ENCODE measurements around the gene ETV6.

ETV6 gene

GRCh38 chr12:11773889-11774677 lies 124.6 kb downstream of the ETV6 start:
- no peak for DNase-seq (ENCODE audit: low read depth in 2 of 3, low spot score in 2 of 3)

DNA sequence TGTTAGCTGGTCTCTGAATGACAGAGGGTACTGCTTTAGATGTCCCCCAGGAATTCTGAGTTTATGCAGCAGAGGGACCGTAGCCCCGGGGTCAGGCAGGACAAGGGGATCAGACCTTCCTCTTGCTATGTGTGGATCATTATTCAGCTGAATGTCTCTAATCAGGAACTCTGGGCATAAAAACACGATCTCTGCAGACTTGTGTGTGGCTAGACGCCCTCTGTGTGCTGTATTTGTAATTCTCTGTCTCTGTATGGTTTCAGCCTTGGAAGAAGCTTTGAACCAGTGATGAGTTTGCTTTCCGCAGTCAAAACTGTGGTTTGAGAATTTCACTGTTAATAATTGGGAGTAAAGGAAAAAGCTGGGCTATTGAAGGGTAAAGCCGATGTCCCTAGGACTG lies 125.3 kb downstream of the ETV6 start:
- DNase-seq (ENCODE audit: low read depth in 2 of 3, low spot score in 2 of 3), result no peak

DNA sequence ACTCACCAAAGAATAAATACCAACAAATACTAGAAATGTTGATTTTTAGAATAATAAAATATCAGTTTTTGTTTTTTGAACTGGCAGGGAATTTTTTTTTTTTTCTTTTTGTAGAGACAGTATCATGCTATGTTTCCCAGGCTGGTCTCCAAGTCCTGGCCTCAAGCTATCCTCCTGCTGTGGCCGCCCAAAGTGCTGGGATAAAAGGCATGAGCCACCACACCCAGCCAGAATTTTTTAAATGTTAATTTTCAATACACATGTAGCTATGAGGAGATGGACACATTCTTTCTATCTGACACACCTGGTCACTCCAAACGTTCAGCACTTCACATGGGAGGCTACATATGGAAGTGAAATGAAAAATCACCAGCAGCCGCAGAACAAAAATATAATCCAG lies 126.8 kb downstream of the ETV6 start:
- no peak for DNase-seq (ENCODE audit: low read depth in 2 of 3, low spot score in 2 of 3)

DNA sequence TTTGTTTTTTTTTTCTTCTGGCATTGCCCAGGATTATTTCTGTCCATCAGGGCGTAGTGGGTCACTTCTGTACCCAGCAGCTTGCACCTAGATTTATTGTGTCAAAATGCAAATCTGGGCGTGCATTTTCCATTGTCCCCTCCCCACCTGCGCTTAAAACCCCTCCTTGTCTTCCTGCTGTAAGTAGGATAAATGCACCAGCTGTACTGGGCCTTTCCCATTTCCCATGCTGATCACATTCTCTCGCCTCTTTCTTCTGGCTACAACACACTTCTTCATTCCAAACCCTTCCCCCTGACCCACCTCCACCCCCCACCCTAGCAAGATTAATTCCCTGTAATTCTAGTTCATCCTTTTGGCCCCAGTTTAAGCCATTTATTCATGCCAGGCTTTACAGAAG lies 128.0 kb downstream of the ETV6 start:
- DNase-seq (ENCODE audit: low read depth in 2 of 3, low spot score in 2 of 3), result no peak

DNA sequence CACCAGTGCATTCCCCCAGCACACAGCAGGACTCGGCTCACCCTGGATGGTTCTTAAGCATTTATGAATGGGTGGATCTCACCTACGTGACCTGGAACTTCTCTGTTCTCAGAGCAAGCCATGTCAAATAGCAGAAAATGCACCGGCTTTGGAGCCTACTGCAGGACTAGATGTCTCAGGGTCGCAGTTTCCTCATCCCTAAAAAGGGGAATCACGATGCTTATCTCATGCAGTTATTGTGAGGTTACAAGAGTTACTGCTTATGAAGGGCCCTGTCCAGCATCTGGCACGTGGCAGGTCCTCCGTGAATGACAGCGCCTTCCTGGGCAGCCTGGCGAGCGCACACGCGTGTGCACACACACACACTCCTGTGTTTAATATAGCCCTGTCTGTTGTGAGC lies 128.5 kb downstream of the ETV6 start:
- DNase-seq (ENCODE audit: low read depth in 2 of 3, low spot score in 2 of 3), result no peak

DNA sequence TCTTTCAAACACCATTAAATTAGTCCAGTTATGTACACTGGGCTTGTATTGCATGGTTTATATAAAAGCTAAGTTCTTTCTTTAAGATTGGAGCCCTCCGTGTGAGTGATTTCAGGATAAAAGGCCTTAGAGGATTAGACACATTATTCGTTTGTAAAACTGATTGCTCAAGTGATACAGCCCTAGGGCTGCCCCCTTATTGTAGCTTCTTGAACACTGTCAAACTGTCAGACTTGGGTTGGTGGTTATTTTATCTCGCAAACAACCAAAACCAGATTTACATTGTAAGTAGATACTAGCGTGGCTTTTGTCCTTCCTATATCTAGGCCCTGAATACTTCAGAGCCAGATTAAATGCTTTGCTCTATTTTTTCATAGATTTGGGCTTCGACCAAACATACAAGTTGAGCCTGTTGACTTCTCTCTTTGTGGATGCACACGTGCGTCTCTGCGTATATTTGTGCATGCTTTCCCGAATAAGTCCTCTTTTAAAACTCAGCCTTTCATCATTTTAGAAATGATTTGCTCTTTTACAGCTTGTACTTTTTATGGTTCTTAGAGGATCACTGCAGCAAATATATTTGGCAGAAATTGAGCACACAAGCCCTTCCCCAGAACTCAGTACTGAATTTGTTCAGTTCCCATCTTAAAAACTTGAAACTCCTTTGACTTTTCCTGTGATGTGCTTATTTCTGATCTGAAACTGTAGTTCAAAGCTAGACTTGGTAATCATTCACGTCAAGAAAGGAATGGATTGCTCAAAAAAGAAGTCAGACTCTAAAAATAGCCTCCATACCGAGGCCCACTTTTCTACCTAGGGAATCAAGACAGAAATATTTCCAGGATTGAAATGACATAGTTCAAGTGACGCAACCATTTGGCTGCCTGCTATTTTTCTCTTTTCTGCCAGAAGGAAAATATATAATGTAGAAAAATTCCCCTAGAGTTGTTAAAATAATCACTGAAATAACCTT lies 129.5 kb downstream of the ETV6 start:
- no peak for DNase-seq (ENCODE audit: low read depth in 2 of 3, low spot score in 2 of 3)

GRCh38 chr12:11780521-11781101 lies 131.1 kb downstream of the ETV6 start:
- no peak for DNase-seq (ENCODE audit: low read depth in 2 of 3, low spot score in 2 of 3)

GRCh38 chr12:11782914-11783420 lies 133.5 kb downstream of the ETV6 start:
- no peak for DNase-seq (ENCODE audit: low read depth in 2 of 3, low spot score in 2 of 3)

DNA sequence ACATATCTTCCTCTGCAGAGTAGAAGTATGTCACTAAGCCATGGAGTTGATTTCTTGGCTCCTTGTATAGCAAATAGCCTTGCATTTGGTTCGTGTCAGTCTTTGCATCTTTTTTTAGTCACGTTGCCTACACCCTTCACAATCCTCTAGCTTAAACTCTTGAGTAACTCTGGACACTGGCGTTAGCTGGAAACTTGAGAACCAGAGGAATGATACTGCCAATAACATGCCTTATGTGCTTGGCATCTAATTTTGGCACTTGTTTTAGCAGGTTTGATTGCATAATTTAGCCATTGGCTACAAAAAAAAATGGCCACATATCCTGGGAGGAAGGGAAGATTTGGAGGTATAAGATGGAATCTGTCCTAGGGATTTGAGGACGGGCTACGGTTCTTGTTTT lies 136.2 kb downstream of the ETV6 start:
- DNase-seq (ENCODE audit: low read depth in 2 of 3, low spot score in 2 of 3), result no peak

GRCh38 chr12:11786638-11787365 lies 137.3 kb downstream of the ETV6 start:
- DNase-seq (ENCODE audit: low read depth in 2 of 3, low spot score in 2 of 3), result no peak

DNA sequence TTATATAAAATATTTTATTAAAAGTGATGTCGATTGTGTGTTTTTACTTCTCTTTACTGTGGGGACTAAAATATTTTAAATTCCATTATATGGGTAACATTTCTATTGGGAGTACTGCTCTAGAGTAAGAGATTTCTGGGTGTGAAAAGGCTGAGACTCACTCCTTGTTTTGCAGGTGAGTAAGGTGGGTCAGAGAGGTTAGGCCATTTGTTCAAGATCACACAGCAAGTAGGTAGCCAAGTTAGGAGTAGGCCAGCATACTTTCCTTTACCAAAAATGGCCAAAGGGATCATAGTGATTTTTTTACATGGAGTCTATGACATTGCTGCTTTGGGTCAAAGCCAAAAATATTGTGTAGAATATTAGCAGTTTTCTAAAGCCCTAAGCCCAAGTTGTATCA lies 138.0 kb downstream of the ETV6 start:
- DNase-seq (ENCODE audit: low read depth in 2 of 3, low spot score in 2 of 3), result no peak

DNA sequence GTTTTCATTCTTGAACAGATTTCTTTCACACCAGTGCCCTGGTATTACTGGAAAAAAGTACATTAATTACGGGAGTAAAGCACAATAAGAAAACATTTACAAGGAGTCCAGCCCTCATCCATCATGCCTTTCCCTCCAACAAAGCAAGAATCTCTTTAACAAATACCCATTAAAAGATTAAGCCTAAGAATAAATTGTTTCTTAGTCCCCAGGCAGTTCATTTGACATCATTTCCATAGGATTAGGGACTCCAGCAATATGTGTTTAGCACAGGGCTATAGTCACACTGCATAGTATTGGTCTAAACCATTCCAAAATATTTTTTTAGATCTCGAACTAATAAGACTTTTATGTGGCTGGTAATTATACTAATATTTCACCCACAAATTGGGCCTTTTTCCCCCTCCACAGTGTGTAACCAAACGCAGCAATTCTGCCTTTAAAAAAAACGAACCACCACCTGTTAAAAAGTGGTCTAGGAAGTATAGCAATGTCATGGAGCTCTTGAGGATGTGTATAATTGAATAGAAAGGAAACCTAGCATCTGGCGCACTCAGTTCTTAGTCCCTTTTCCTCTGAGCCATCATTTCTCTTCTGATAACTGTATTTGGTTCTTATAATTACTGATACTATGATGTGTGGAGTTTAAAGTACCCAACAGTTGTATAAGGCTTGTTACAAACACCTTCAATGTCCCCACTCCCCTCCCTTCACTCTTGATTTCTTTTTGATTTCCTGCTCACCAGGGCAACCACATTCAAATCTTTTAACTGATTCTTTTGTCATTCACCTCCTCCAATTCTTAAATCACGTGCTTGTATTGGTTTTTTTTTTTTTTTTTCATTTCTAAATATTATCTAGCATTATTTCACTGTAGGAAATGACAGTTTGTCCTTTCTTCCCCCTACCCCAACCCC lies 138.7 kb downstream of the ETV6 start:
- DNase-seq (ENCODE audit: low read depth in 2 of 3, low spot score in 2 of 3), result no peak

DNA sequence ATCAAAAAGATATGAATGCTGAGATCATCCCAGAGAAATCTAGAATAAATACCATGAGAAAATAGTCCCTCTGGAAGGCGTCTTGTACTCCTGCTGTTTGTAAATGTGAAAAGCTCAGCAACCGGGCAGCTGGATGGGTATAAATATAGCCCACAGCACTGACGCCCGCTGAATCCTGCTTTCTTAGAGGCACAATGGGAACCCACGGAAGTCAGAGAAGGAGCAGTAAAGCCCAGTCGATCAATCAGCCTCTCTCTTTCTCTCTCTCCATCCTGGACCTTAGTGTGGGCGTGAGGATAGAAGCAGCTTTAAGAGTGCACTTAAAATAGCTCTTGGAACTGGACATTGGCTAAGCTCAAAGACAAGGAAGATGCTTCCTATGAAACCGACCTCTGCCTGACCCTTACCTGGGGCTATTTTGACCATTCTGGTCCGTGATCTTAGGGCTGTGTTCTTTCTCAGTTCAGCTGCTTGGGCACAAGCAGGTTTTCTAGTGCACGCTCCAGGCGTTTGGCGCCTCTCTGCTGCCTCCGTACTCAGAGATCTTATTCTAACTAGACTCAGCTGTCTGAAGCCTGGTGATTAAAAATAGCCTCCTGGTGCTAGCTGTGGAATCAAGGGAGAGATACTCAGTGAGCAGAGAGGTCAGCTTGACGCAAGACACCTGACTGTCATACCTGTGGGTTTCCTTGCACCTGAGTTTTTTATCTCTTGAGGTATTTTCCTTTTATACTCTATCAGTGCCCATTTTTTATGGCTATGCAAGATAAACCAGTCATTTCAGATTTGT lies 144.6 kb downstream of the ETV6 start:
- no peak for DNase-seq (ENCODE audit: low read depth in 2 of 3, low spot score in 2 of 3)

GRCh38 chr12:11794751-11795150 lies 145.3 kb downstream of the ETV6 start:
- no peak for DNase-seq (ENCODE audit: low read depth in 2 of 3, low spot score in 2 of 3)

DNA sequence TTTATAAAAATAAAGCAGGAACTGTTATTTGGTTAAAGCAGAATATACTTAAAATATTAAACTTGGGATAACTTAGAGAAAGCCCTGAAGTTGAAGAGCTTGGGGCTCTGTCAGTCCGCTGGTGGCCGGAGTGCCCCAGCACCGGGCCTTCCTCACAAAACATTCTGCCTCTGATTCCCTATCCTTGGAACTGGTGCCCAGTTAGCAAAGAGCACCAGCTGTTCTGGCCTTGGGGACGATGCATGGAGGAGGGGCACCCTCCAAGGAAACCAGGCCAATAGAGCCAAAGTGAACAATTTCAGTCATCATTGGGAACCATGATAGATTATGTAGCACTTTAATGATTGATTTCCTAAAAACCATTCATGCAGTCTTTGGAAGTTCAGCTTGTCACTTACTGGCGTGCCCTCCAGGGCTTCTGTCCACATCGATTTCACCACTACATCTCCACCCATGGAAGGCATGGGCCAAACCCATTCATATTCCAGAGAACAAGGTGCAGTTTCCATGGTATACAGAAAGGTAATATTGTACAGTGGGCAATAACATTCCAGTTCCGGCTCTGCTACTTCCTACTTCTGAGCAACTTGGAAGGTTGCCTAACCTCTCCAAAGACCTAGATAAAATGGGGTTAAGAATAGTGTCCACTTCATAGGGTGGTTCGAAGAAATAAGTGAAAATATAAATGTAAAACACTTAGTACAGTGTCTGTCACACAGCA lies 145.9 kb downstream of the ETV6 start:
- no peak for DNase-seq (ENCODE audit: low read depth in 2 of 3, low spot score in 2 of 3)

DNA sequence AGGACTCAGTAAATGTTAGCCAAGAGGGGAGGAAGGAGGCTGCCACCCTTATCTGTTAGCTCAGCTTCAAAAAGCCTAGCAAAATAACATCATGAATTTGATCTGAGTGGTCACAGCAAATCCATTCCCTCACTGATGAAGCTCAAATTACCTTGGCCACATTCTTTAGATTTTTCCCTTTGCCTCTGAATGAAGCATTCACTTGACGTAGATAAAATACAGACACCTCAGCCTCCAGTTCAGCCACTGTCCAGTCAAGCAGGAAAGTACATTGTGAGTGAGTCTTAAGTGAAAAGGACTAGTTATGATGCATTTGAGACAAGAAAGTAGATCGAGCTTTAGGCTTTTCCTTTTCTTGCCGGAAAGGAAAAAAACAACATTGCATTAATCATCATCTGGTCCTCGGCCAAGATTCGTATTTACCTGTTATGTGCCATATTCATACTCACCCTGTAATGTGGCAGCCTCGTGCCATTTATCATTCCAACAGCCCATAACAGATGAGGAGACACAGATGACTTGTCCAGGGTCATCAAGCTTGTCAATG lies 146.5 kb downstream of the ETV6 start:
- no peak for DNase-seq (ENCODE audit: low read depth in 2 of 3, low spot score in 2 of 3)

DNA sequence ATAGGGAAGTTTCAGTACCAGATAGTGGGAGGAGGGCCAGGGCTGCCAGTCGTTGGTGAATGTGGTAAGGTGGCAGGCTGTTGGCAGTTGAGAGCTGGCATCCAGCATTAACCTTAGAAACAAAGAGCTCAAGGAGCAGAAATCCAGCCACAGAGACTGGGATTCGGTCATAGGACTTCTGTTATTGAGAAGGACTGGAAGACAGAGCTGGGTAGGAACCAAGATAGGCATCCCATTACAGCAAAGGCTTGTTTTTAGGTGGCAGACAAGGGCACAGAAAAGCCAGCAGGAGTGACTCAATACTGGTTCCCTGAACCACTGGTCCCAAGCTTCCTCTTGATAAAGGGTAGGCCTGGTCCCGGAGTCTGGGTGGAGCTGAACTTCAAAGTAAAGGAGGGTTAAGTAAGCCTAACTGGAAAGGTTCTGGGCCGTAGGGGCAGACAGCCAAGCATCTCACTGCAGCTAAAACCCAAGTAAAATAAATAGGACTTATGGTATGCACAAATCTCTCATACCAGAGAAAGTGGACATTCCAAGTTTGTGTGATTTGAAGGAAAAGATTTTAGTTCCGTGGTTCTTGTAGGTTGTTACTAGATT lies 147.9 kb downstream of the ETV6 start:
- DNase-seq (ENCODE audit: low read depth in 2 of 3, low spot score in 2 of 3), result no peak
